Liver (tissue), 9 donors: ENCODE results near the gene LINS1. TPM values are rescaled to one million over a fixed set of nuclear protein-coding genes. Genes with fewer than 3 reads are reported as not detected.

Source experiments
- DNase-seq: peaks from one replicate; pipeline ENCODE4 v3.0.0-alpha.2; 2017; ENCODE audit warnings: low spot score
- H3K27ac ChIP-seq, 2 donors: one replicate each; pipeline ENCODE4 v1.7.0; 2013; ENCODE audit warnings: inconsistent platforms in 2 of 2, low read length in 2 of 2, control low read depth in 1 of 2, low read depth in 1 of 2, mild to moderate bottlenecking in 1 of 2
- H3K27me3 ChIP-seq, 4 donors: one replicate each; pipeline versions ENCODE4 v1.6.1 to v1.7.0; 2013; ENCODE audit warnings: low read length in 3 of 4, inconsistent platforms in 1 of 4, mild to moderate bottlenecking in 1 of 4, moderate library complexity in 1 of 4; ENCODE audit not compliant: control insufficient read depth in 4 of 4, insufficient read depth in 4 of 4
- H3K36me3 ChIP-seq, 4 donors: one replicate each; pipeline versions ENCODE4 v1.6.1 to v1.7.0; 2013; ENCODE audit warnings: low read length in 3 of 4, mild to moderate bottlenecking in 3 of 4, low read depth in 1 of 4, moderate library complexity in 1 of 4; ENCODE audit not compliant: control insufficient read depth in 4 of 4, insufficient read depth in 3 of 4
- H3K4me1 ChIP-seq, 4 donors: one replicate each; pipeline versions ENCODE4 v1.6.1 to v1.7.0; 2013; ENCODE audit warnings: low read length in 3 of 4, mild to moderate bottlenecking in 3 of 4, moderate library complexity in 1 of 4; ENCODE audit not compliant: control insufficient read depth in 4 of 4, insufficient read depth in 4 of 4
- H3K4me3 ChIP-seq, 3 donors: one replicate each; pipeline versions ENCODE4 v1.6.1 to v1.7.0; 2013; ENCODE audit warnings: low read length in 3 of 3, control low read depth in 1 of 3, low read depth in 1 of 3, mild to moderate bottlenecking in 1 of 3
- H3K9ac ChIP-seq, 2 donors: one replicate each; pipeline ENCODE4 v1.7.0; 2013; ENCODE audit warnings: low read length in 2 of 2, mild to moderate bottlenecking in 2 of 2, moderate library complexity in 2 of 2, control low read depth in 1 of 2, low read depth in 1 of 2
- H3K9me3 ChIP-seq, 4 donors: one replicate each; pipeline versions ENCODE4 v1.6.1 to v1.7.0; 2013; ENCODE audit warnings: low read length in 3 of 4; ENCODE audit not compliant: control insufficient read depth in 4 of 4
- ATF3 ChIP-seq: IDR thresholded peaks from 2 replicates; pipeline ENCODE4 v1.6.1; 2016; ENCODE audit warnings: antibody characterized with exemption
- CTCF ChIP-seq: fragments of 150-350 bp; IDR thresholded peaks from 2 replicates; pipeline ENCODE4 v1.5.1; 2017; ENCODE audit warnings: improper control_type of control experiment, low read depth, low read length; ENCODE audit not compliant: missing input control
- EGR1 ChIP-seq, 2 donors: IDR thresholded peaks; 2 replicates each; pipeline ENCODE4 v1.6.1; 2016 to 2018; ENCODE audit warnings: antibody characterized with exemption in 2 of 2, low read depth in 2 of 2
- FOXA1 ChIP-seq: IDR thresholded peaks from 2 replicates; pipeline ENCODE4 v1.6.1; 2016; ENCODE audit warnings: antibody characterized with exemption
- FOXA2 ChIP-seq: IDR thresholded peaks from 2 replicates; pipeline ENCODE4 v1.6.1; 2016; ENCODE audit warnings: antibody characterized with exemption
- GABPA ChIP-seq, 2 donors: IDR thresholded peaks in 1 of 2; conservative IDR thresholded peaks in 1 of 2; 2 replicates each; pipeline ENCODE4 v1.6.1; 2016; ENCODE audit warnings: antibody characterized with exemption in 2 of 2, mild to moderate bottlenecking in 1 of 2, moderate library complexity in 1 of 2
- HNF4A ChIP-seq, 2 donors: conservative IDR thresholded peaks; 2 replicates each; pipeline ENCODE4 v1.6.1; 2016; ENCODE audit warnings: antibody characterized with exemption in 2 of 2, mild to moderate bottlenecking in 2 of 2
- HNF4G ChIP-seq: IDR thresholded peaks from 2 replicates; pipeline ENCODE4 v1.6.1; 2016; ENCODE audit warnings: antibody characterized with exemption
- JUND ChIP-seq, 2 donors: IDR thresholded peaks; 2 replicates each; pipeline ENCODE4 v1.6.1; 2016; ENCODE audit warnings: antibody characterized with exemption in 2 of 2
- MAX ChIP-seq: IDR thresholded peaks from 2 replicates; pipeline ENCODE4 v1.6.1; 2016; ENCODE audit warnings: antibody characterized with exemption
- NR2F2 ChIP-seq: IDR thresholded peaks from 2 replicates; pipeline ENCODE4 v1.6.1; 2016; ENCODE audit warnings: antibody characterized with exemption
- RAD21 ChIP-seq, 2 donors: IDR thresholded peaks; 2 replicates each; pipeline ENCODE4 v1.6.1; 2016; ENCODE audit warnings: antibody characterized with exemption in 2 of 2, mild to moderate bottlenecking in 2 of 2
- REST ChIP-seq: IDR thresholded peaks from 2 replicates; pipeline ENCODE4 v1.6.1; 2016; ENCODE audit warnings: antibody characterized with exemption, mild to moderate bottlenecking
- RXRA ChIP-seq, 2 donors: IDR thresholded peaks; 2 replicates each; pipeline ENCODE4 v1.6.1; 2017 to 2018; ENCODE audit warnings: antibody characterized with exemption in 2 of 2, mild to moderate bottlenecking in 1 of 2
- SP1 ChIP-seq: IDR thresholded peaks from 2 replicates; pipeline ENCODE4 v1.6.1; 2018; ENCODE audit warnings: antibody characterized with exemption, mild to moderate bottlenecking
- TAF1 ChIP-seq: conservative IDR thresholded peaks from 2 replicates; pipeline ENCODE4 v1.6.1; 2016; ENCODE audit warnings: antibody characterized with exemption, mild to moderate bottlenecking
- YY1 ChIP-seq: IDR thresholded peaks from 2 replicates; pipeline ENCODE4 v1.6.1; 2016; ENCODE audit warnings: antibody characterized with exemption, mild to moderate bottlenecking
- ZBTB33 ChIP-seq: IDR thresholded peaks from 2 replicates; pipeline ENCODE4 v1.6.1; 2016; ENCODE audit warnings: antibody characterized with exemption
- WGBS: extraction: QIAGEN DNeasy Blood & Tissue Kit; methylation state at CpG from one replicate; pipeline ENCODE4 v1.1.7; 2013; 5-methylcytosine and 5-hydroxymethylcytosine counted together
- polyA plus RNA-seq, 2 donors: library from polyadenylated mRNA; stranded (reverse) in 1 of 2; unstranded in 1 of 2; fragments of 200-250 nt in 1 of 2; fragments of >200 nt in 1 of 2; fragmentation: Nextera tagmentation in 1 of 2; extraction: Ambion mirVana in 1 of 2; gene quantifications; one replicate each; pipeline versions ENCODE4 v1.2.1 to v1.2.3, GENCODE V29; 2013 to 2015
- total RNA-seq, 2 donors: library from RNA; depleted of rRNA; stranded (reverse); fragments of >200 nt; gene quantifications; one replicate each; pipeline ENCODE4 v1.2.3, GENCODE V29; 2014
- donor health status: healthy.
- donor health status: healthy.
- donor health status: healthy.
- donor health status: healthy.
- donor health status: healthy.

Gene LINS1
- total and polyA plus RNA-seq, 4 donors, result 2.9 to 9.1 (median 6.3) TPM

GRCh38 chr15:100528833-100529428 is 73.1 kb downstream of the LINS1 start, which contains the start of gene CERS3:
TSS of gene CERS3 (minus strand) at chr15:100528950. CDS start at chr15:100501849, 27,101 bp downstream.
- no peaks in the 10 kb centered on the region for H3K9me3 ChIP-seq
- H3K4me3 ChIP-seq, result no peak within 1 kb of the TSS
- no peak within 1 kb of the TSS for H3K27ac ChIP-seq
- peaks cover 0 to 11% (median 10%) of the 10 kb centered on the region in 4 donors for H3K4me1 ChIP-seq
- no peak for DNase-seq
- TF ChIP-seq EGR1 (IDR thresholded peaks at IDR 0.05; ENCODE audit: low read depth in 2 of 2), result no peak
- TF ChIP-seq ZBTB33, result no peak
- no peak for TF ChIP-seq HNF4A (conservative IDR thresholded peaks at IDR 0.05)
- no peak for TF ChIP-seq GABPA (IDR thresholded peaks at IDR 0.05 in 1 of 2, conservative IDR thresholded peaks at IDR 0.05 in 1 of 2)
- no peak for TF ChIP-seq FOXA2
- no peak for TF ChIP-seq JUND (IDR thresholded peaks at IDR 0.05)
- no peak for TF ChIP-seq REST
- TF ChIP-seq CTCF, result no peak
- TF ChIP-seq ATF3, result no peak
- no peak for TF ChIP-seq MAX
- no peak for TF ChIP-seq RAD21 (IDR thresholded peaks at IDR 0.05)
- no peak for TF ChIP-seq SP1
- TF ChIP-seq HNF4G, result no peak
- no peak for TF ChIP-seq RXRA (IDR thresholded peaks at IDR 0.05)
- TF ChIP-seq NR2F2, result no peak
- no peak for TF ChIP-seq YY1
- no peak for TF ChIP-seq TAF1
- TF ChIP-seq FOXA1, result no peak
- 86% methylated on average over 10 of the region's 10 CpGs for WGBS
- H3K36me3 ChIP-seq, result no peaks in the 10 kb centered on the region
- H3K9ac ChIP-seq, result no peak within 1 kb of the TSS
- H3K27me3 ChIP-seq, result no peaks in the 10 kb centered on the region
